ENCODE data around the gene GATA2.

The GATA2 gene

DNA sequence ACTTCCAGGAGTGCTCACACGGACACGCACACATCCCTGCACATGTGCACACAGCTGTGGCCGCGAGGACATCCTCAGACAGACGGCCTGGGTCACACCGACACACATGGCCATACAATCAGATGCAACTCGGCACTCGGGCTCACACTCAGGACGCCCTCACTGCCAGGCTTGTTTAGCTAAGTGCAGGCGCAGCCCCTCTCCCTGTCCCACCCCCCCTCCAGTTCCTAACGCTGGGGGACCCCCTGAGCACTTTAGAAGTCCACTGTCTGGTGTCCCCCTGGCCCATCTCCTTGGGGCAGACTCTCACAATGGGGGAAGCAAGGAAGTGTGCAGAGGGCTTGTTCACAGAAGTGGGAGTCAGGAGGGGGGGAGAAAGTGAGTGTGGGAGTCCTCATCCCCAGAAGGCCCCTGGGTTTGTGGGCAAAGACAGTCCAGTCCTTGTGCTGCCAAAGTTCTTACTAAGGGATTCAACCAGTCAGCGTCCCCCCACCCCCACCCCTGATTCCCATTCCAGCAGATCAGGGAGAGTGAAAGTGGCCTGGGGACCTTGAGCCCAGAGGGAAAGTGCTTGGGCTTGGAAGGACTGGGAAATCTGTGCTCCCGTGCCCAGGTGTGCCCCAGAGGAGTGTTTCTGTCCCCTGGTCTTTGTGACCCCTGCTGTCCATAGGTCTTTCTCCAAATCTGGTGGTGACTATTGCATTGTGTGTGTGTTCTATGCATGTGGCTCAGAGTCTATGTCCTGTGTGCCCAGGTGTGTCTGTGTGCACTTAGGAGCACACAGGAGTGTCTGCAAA, 767 bp upstream of the GATA2 start:
- no peak for DNase-seq (ENCODE audit: low spot score)
- TF ChIP-seq, protein P1, sequence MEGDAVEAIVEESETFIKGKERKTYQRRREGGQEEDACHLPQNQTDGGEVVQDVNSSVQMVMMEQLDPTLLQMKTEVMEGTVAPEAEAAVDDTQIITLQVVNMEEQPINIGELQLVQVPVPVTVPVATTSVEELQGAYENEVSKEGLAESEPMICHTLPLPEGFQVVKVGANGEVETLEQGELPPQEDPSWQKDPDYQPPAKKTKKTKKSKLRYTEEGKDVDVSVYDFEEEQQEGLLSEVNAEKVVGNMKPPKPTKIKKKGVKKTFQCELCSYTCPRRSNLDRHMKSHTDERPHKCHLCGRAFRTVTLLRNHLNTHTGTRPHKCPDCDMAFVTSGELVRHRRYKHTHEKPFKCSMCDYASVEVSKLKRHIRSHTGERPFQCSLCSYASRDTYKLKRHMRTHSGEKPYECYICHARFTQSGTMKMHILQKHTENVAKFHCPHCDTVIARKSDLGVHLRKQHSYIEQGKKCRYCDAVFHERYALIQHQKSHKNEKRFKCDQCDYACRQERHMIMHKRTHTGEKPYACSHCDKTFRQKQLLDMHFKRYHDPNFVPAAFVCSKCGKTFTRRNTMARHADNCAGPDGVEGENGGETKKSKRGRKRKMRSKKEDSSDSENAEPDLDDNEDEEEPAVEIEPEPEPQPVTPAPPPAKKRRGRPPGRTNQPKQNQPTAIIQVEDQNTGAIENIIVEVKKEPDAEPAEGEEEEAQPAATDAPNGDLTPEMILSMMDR (IDR thresholded peaks at IDR 0.05; ENCODE audit: extremely low read depth, insufficient read depth, missing control alignments) = no peak
- in situ Hi-C loops (cut with MboI; ENCODE audit: low pct_unique_long_range_greater_than_20kb, low sequenced_read_pairs, unreplicated experiment) = loop anchor here (25.0 kb wide), 1 partner anchor 406 kb away; no protein-coding TSS in a partner anchor

DNA sequence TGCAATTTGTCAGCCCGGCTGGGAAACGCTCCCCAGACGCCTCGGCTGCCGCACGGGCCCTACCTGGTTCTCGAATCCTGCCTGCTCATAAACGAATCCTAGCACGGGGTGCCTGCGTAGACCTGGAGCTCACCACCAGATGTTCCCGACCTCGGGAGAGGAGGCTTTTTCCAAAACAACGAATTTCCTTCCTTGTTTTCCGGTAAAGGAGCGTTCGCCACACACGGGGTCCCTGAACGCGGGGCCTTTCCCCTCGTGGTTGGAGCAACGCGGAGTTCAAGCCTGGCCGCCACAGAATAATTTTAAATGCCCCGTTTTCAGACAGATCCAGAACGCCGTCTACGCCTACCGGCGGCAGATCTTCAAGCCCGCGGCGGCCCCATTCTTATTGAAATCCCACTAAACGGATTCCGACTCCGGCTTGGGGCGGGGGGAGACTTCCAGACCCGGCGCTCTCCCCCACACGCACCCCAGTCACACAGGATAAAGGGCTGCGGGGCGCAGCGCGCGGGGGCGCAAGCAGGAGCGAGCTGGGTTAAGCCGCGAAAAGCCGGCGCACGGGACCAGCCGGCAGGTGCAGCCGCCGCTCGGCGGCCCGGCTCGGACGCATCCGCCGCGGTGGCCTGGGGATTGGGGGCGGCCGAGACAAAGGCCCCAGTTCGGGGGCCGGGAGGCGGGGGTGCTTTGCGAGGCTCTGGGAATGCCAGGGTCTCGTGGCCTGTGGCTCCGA, 895 bp downstream of the GATA2 start:
- TF ChIP-seq, protein P1 (IDR thresholded peaks at IDR 0.05; ENCODE audit: extremely low read depth, insufficient read depth, missing control alignments) = no peak
- no peak for DNase-seq (ENCODE audit: low spot score)
- in situ Hi-C loops (cut with MboI; ENCODE audit: low pct_unique_long_range_greater_than_20kb, low sequenced_read_pairs, unreplicated experiment) = loop anchor here (25.0 kb wide), 1 partner anchor 405 kb away; no protein-coding TSS in a partner anchor

DNA sequence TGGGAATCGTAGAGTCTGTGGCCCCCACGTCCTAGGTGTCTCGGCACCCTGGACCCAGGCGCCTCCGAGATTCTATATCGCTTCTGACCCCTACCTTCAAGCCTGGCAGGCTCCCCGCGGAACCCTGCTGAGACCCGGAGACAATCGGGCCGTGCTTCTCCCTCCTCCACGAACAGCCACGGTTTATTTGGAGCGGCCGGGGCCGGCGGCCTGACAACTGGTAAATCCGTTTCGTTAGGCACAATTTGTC, 1.4 kb downstream of the GATA2 start:
- no peak for DNase-seq (ENCODE audit: low spot score)
- TF ChIP-seq, protein P1 (IDR thresholded peaks at IDR 0.05; ENCODE audit: extremely low read depth, insufficient read depth, missing control alignments) = no peak
- in situ Hi-C loops (cut with MboI; ENCODE audit: low pct_unique_long_range_greater_than_20kb, low sequenced_read_pairs, unreplicated experiment) = loop anchor here (25.0 kb wide), 1 partner anchor 404 kb away; no protein-coding TSS in a partner anchor

DNA sequence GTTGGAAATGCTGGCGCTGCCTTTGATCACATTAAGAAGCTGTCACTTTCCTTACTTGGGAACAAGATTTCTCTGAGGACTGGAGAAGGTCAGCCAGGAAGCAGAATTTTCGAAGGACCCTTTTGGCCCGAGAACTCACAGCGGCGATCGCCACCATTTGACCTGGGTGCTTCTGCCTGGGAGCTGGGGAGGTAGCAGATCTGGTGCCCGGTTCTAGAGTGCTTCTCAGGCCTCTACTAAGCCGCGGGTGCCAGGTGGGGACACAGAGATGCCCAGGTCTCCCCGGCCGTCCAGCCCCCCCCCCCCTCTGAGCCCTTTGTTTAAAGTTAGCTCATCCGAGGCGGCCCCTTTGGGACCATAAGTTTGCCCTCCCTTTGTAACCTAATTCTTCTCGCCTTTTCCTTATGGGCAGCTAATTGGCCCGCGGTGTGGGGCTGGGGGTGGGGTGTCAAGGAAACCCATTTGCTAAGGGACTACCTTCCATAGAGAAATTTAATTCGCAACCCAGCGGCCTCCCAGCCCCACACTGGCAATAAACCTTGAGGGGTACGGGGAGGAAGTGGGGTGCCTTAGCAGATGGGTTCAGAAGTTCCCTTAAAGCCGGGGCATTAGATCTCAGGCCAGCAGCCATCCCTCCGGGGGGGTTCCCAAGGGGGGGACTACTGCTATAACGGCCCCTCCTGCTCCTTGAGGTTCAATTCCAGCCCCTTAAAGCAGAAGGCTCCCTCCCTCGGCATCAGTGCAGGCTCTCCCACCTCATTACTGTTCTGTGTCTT, 1.9 kb downstream of the GATA2 start:
- TF ChIP-seq, protein P1 (IDR thresholded peaks at IDR 0.05; ENCODE audit: extremely low read depth, insufficient read depth, missing control alignments) = no peak
- in situ Hi-C loops (cut with MboI; ENCODE audit: low pct_unique_long_range_greater_than_20kb, low sequenced_read_pairs, unreplicated experiment) = loop anchor here (25.0 kb wide), 1 partner anchor 404 kb away; no protein-coding TSS in a partner anchor
- no peak for DNase-seq (ENCODE audit: low spot score)

DNA sequence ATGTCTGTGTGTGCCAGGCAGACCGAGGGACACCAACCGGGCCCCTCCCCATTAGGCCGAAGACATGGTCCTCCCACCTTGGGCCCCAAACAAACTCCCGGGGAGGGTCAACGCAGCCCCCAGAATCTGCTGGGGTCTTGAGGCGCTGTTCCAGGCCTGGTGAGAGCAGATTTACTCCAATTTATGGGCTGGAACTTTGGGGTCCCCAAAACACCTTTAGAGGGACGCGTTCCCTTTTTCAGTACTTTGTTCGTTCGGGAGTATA, 2.4 kb downstream of the GATA2 start:
- in situ Hi-C loops (cut with MboI; ENCODE audit: low pct_unique_long_range_greater_than_20kb, low sequenced_read_pairs, unreplicated experiment) = loop anchor here (25.0 kb wide), 1 partner anchor 403 kb away; no protein-coding TSS in a partner anchor

More for the DNA sequence above, 2.4 kb downstream of the GATA2 start:
- TF ChIP-seq, protein P1 (IDR thresholded peaks at IDR 0.05; ENCODE audit: extremely low read depth, insufficient read depth, missing control alignments) = no peak
- DNase-seq (ENCODE audit: low spot score) = no peak

Data from GM13977 (cell line).